SHP77 treated with DMSO at 0.1 percent for 48 hours (cell line): ENCODE data around the gene PRKCZ.
"Not testable (repeated sequence)": the region's sequence is repeated elsewhere in the genome, so short reads cannot be mapped to it uniquely, and the experiment has no call there.

Experiments
- DNase-seq: peaks from one replicate; lab custom pipeline; 2025; lab: John Stamatoyannopoulos, UW

PRKCZ gene

GRCh38 chr1:2087766-2088165, 37.6 kb downstream of the PRKCZ start:
- no peak for DNase-seq

- DNase-seq = no peak
Observed at GRCh38 chr1:2088458-2088857, 38.2 kb downstream of the PRKCZ start.

- no peak for DNase-seq
Observed at GRCh38 chr1:2089051-2089450, 38.8 kb downstream of the PRKCZ start.

GRCh38 chr1:2090216-2090890, 40.1 kb downstream of the PRKCZ start:
- no peak for DNase-seq

GRCh38 chr1:2091611-2092604, 41.7 kb downstream of the PRKCZ start:
- no peak for DNase-seq

- no peak for DNase-seq
Observed at GRCh38 chr1:2093055-2093454, 42.8 kb downstream of the PRKCZ start.

GRCh38 chr1:2093636-2094035, 43.4 kb downstream of the PRKCZ start:
- DNase-seq = no peak

GRCh38 chr1:2094269-2095158, 44.3 kb downstream of the PRKCZ start:
- DNase-seq = not testable (repeated sequence)

- DNase-seq = no peak
Observed at GRCh38 chr1:2095394-2095793, 45.2 kb downstream of the PRKCZ start.

GRCh38 chr1:2095981-2096736, 45.9 kb downstream of the PRKCZ start:
- no peak for DNase-seq

- no peak for DNase-seq
Observed at GRCh38 chr1:2097386-2098300, 47.4 kb downstream of the PRKCZ start.

- DNase-seq = no peak
Observed at GRCh38 chr1:2098301-2098698, 48.1 kb downstream of the PRKCZ start.

- no peak for DNase-seq
Observed at GRCh38 chr1:2098839-2099785, 48.9 kb downstream of the PRKCZ start.

GRCh38 chr1:2099886-2100779, 49.9 kb downstream of the PRKCZ start:
- DNase-seq = no peak

GRCh38 chr1:2100780-2101108, 50.5 kb downstream of the PRKCZ start:
- no peak for DNase-seq

GRCh38 chr1:2101531-2101930, 51.3 kb downstream of the PRKCZ start:
- no peak for DNase-seq

- no peak for DNase-seq
Observed at GRCh38 chr1:2101946-2102345, 51.7 kb downstream of the PRKCZ start.

GRCh38 chr1:2102753-2103152, 52.5 kb downstream of the PRKCZ start:
- no peak for DNase-seq
